H1 (cell line): ENCODE results near the gene GPSM1. TPM values are rescaled to one million over a fixed set of nuclear protein-coding genes. Genes with fewer than 3 reads are reported as not detected.

Source experiments
- CTCF ChIA-PET: fragments of 300-600 bp; sonication (Branson Sonifier 250); formaldehyde crosslinking; loops from one replicate; lab custom pipeline; 2021; ENCODE audit not compliant: partially characterized antibody; lab: Charles Lee
- POLR2A ChIA-PET: fragments of 300-600 bp; sonication (Branson Sonifier 250); formaldehyde crosslinking; loops from one replicate; lab custom pipeline; 2021; ENCODE audit warnings: inconsistent platforms; ENCODE audit not compliant: partially characterized antibody; lab: Charles Lee
- DNase-seq, 2 experiments: peaks; one replicate each; pipeline versions ENCODE4 v3.0.0 to v3.0.0-alpha.2; 2010 to 2022; ENCODE audit warnings: low spot score in 2 of 2, low read depth in 1 of 2, mixed read lengths in 1 of 2
- FAIRE-seq: peaks from 2 replicates; lab custom pipeline; 2011; peaks lifted over from hg19 to GRCh38; lab: Jason Lieb, UNC
- H2AFZ ChIP-seq: 2 replicates; pipeline ENCODE4 v1.8.1; 2012; ENCODE audit warnings: low read length, inconsistent platforms
- H2AK5ac ChIP-seq: 2 replicates; pipeline ENCODE4 v1.6.1; 2013; ENCODE audit warnings: low read depth, low read length
- H2BK120ac ChIP-seq: replicated peaks from 2 replicates; pipeline ENCODE3; 2013; ENCODE audit warnings: low read depth, low read length, inconsistent platforms
- H2BK12ac ChIP-seq: 2 replicates; pipeline ENCODE4 v1.6.1; 2013; ENCODE audit warnings: low read depth, low read length
- H2BK15ac ChIP-seq: 2 replicates; pipeline ENCODE4 v1.6.1; 2013; ENCODE audit warnings: low read length
- H2BK20ac ChIP-seq: 2 replicates; pipeline ENCODE4 v1.6.1; 2013; ENCODE audit warnings: low read length
- H2BK5ac ChIP-seq: 2 replicates; pipeline ENCODE4 v1.6.1; 2013; ENCODE audit warnings: low read depth, low read length
- H3K14ac ChIP-seq: 2 replicates; pipeline ENCODE4 v1.6.1; 2013; ENCODE audit warnings: inconsistent platforms; ENCODE audit not compliant: insufficient read length
- H3K18ac ChIP-seq: 2 replicates; pipeline ENCODE4 v1.6.1; 2013; ENCODE audit warnings: low read length; ENCODE audit errors: extremely low read depth
- H3K23ac ChIP-seq: 2 replicates; pipeline ENCODE4 v1.6.1; 2013; ENCODE audit warnings: inconsistent platforms; ENCODE audit not compliant: insufficient read length
- H3K23me2 ChIP-seq: 2 replicates; pipeline ENCODE4 v1.6.1; 2013; ENCODE audit warnings: low read depth, low read length
- H3K27ac ChIP-seq: 2 replicates; pipeline ENCODE4 v1.6.1; 2011; ENCODE audit warnings: low read depth, low read length, inconsistent platforms
- H3K27me3 ChIP-seq, 4 experiments: replicated peaks in 1 of 4; 1 replicate in 1 of 4; 2 replicates in 3 of 4; pipeline versions ENCODE4 v1.6.1 to v1.8.1; 2011 to 2013; ENCODE audit warnings: low read length in 3 of 4, mild to moderate bottlenecking in 3 of 4, inconsistent platforms in 2 of 4, mixed read lengths in 2 of 4, moderate library complexity in 1 of 4; ENCODE audit not compliant: control insufficient read depth in 3 of 4, insufficient read depth in 3 of 4; ENCODE audit errors: extremely low read depth in 1 of 4
- H3K36me3 ChIP-seq, 4 experiments: 2 replicates each; pipeline versions ENCODE4 v1.6.1 to v1.8.1; 2011 to 2013; ENCODE audit warnings: mild to moderate bottlenecking in 4 of 4, low read length in 3 of 4, moderate library complexity in 2 of 4, control low read depth in 1 of 4, inconsistent platforms in 1 of 4; ENCODE audit not compliant: insufficient read depth in 4 of 4, control insufficient read depth in 2 of 4
- H3K4ac ChIP-seq: replicated peaks from 2 replicates; pipeline ENCODE3; 2013; ENCODE audit warnings: low read length, low read depth, mixed read lengths, inconsistent platforms; ENCODE audit not compliant: insufficient read length
- H3K4me1 ChIP-seq, 4 experiments: replicated peaks in 1 of 4; 1 replicate in 1 of 4; 2 replicates in 3 of 4; pipeline versions ENCODE4 v1.6.1 to v1.8.1; 2011 to 2013; ENCODE audit warnings: low read length in 3 of 4, inconsistent platforms in 2 of 4, mixed read lengths in 1 of 4; ENCODE audit not compliant: insufficient read depth in 4 of 4, control insufficient read depth in 3 of 4
- H3K4me2 ChIP-seq, 2 experiments: 2 replicates each; pipeline versions ENCODE4 v1.6.1 to v1.8.1; 2011 to 2013; ENCODE audit warnings: low read depth in 2 of 2, low read length in 2 of 2, control low read depth in 1 of 2, inconsistent platforms in 1 of 2, mild to moderate bottlenecking in 1 of 2; ENCODE audit not compliant: insufficient read depth in 1 of 2
- H3K4me3 ChIP-seq, 4 experiments: fragments of 200-600, 300-600 bp in 1 of 4; sonication (generic), shearing (Covaris generic), sonication (Bioruptor Twin) in 1 of 4; 2 replicates each; pipeline versions ENCODE4 v1.5.1 to v1.8.1; 2011 to 2016; ENCODE audit warnings: low read length in 4 of 4, low read depth in 3 of 4, control low read depth in 2 of 4, inconsistent platforms in 2 of 4, mild to moderate bottlenecking in 2 of 4, mixed read lengths in 1 of 4, moderate library complexity in 1 of 4; ENCODE audit not compliant: insufficient read depth in 2 of 4; ENCODE audit errors: extremely low read depth in 1 of 4
- H3K56ac ChIP-seq: replicated peaks from 2 replicates; pipeline ENCODE3; 2013; ENCODE audit warnings: low read depth, mild to moderate bottlenecking, mixed read lengths, low read length, inconsistent platforms; ENCODE audit not compliant: insufficient read length
- H3K79me1 ChIP-seq: 2 replicates; pipeline ENCODE4 v1.6.1; 2013; ENCODE audit warnings: low read depth, low read length, control low read depth
- H3K79me2 ChIP-seq, 2 experiments: 2 replicates each; pipeline versions ENCODE4 v1.6.1 to v1.8.1; 2012 to 2013; ENCODE audit warnings: low read length in 2 of 2, mild to moderate bottlenecking in 2 of 2, inconsistent platforms in 1 of 2; ENCODE audit not compliant: insufficient read depth in 2 of 2, control insufficient read depth in 1 of 2
- H3K9ac ChIP-seq, 4 experiments: replicated peaks in 1 of 4; 1 replicate in 1 of 4; 2 replicates in 3 of 4; pipeline versions ENCODE4 v1.6.1 to v1.8.1; 2011 to 2013; ENCODE audit warnings: low read depth in 3 of 4, low read length in 3 of 4, control low read depth in 2 of 4, mild to moderate bottlenecking in 2 of 4, moderate library complexity in 2 of 4, inconsistent platforms in 1 of 4; ENCODE audit errors: extremely low read depth in 1 of 4
- H3K9me3 ChIP-seq, 2 experiments: 2 replicates each; pipeline versions ENCODE4 v1.6.1 to v1.8.1; 2012 to 2013; ENCODE audit warnings: mild to moderate bottlenecking in 2 of 2, moderate library complexity in 2 of 2, control low read depth in 1 of 2, inconsistent platforms in 1 of 2, low read depth in 1 of 2, low read length in 1 of 2, mixed read lengths in 1 of 2; ENCODE audit not compliant: insufficient read depth in 2 of 2
- H4K20me1 ChIP-seq, 2 experiments: replicated peaks in 1 of 2; 2 replicates each; pipeline versions ENCODE3 to v1.8.1; 2011 to 2013; ENCODE audit warnings: inconsistent platforms in 2 of 2, low read length in 2 of 2, mild to moderate bottlenecking in 1 of 2; ENCODE audit not compliant: insufficient read depth in 2 of 2, control insufficient read depth in 1 of 2
- H4K5ac ChIP-seq: 2 replicates; pipeline ENCODE4 v1.6.1; 2013; ENCODE audit warnings: low read length, low read depth, mixed read lengths, inconsistent platforms; ENCODE audit not compliant: insufficient read length
- H4K8ac ChIP-seq: 2 replicates; pipeline ENCODE4 v1.8.0; 2013; ENCODE audit warnings: mild to moderate bottlenecking, moderate library complexity, low read length, inconsistent platforms; ENCODE audit not compliant: insufficient read depth; ENCODE audit errors: extremely low read depth
- H4K91ac ChIP-seq: replicated peaks from 2 replicates; pipeline ENCODE3; 2013; ENCODE audit warnings: low read length, mixed read lengths, inconsistent platforms; ENCODE audit not compliant: insufficient read length
- RAD21 ChIP-seq, 2 experiments: IDR thresholded peaks in 1 of 2; conservative IDR thresholded peaks in 1 of 2; 2 replicates each; pipeline ENCODE4 v1.6.1; 2011; ENCODE audit warnings: low read depth in 2 of 2, low read length in 2 of 2, improper control_type of control experiment in 1 of 2, inconsistent platforms in 1 of 2, mild to moderate bottlenecking in 1 of 2, moderate library complexity in 1 of 2
- WGBS, 2 experiments: shearing (Covaris generic) in 1 of 2; methylation state at CpG; one replicate each; pipeline versions ENCODE4 v1.1.6 to v1.1.7; 2013 to 2015; ENCODE audit warnings: low lambda C conversion rate in 2 of 2, mixed read lengths in 2 of 2, inconsistent platforms in 1 of 2, low coverage in 1 of 2, missing lambda C conversion rate in 1 of 2; ENCODE audit not compliant: insufficient replicate concordance in 2 of 2, insufficient coverage in 1 of 2, insufficient read length in 1 of 2; ENCODE audit errors: extremely low coverage in 1 of 2, missing lambda C conversion rate in 1 of 2; 5-methylcytosine and 5-hydroxymethylcytosine counted together
- polyA plus RNA-seq, 7 experiments: library from polyadenylated mRNA; depleted of rRNA in 3 of 7; stranded (reverse) in 5 of 7; unstranded in 2 of 7; fragments of >200 nt in 5 of 7; fragments of 200-250 nt in 2 of 7; gene quantifications; 1 replicate in 5 of 7; 2 replicates in 1 of 7; 4 replicates in 1 of 7; pipeline versions ENCODE4 v1.2.1 to v1.2.3, GENCODE V29; 2011 to 2013; ENCODE audit warnings: missing spikeins in 2 of 7, mixed read lengths in 2 of 7
- total RNA-seq: library from RNA; stranded (reverse); fragmentation: NEBNext Ultra II Directional; extraction: Animal tissue kit (Norgen Biotek cat#: 25700); gene quantifications from 2 replicates; pipeline ENCODE4 v1.2.1, GENCODE V29; 2021

GPSM1 gene
- total and polyA plus RNA-seq, 2 of the 8 experiments (the other 6 are each of a cell fraction or from before 2014, with no cell fraction given), result 12.8 to 18.0 TPM

GRCh38 chr9:136373300-136374182 lies 46.2 kb downstream of the GPSM1 start, which contains the start of gene CARD9:
Gene CARD9 (minus strand): TSS chr9:136373669. CDS start chr9:136372078, 1,591 bp downstream.
- Histone ChIP-seq H3K14ac (no peak within 1 kb of the TSS), H3K23me2 (no peaks in the 10 kb centered on the region), H4K91ac (no peak within 1 kb of the TSS), H3K4me3 (no peak within 1 kb of the TSS), H3K4me2 (no peak within 1 kb of the TSS), H3K9me3 (no peaks in the 10 kb centered on the region), H3K36me3 (peaks cover 0 to 5% (median 0%) of the 10 kb centered on the region in 4 experiments; a peak in 4 of 8 replicates), H2AFZ (no peak within 1 kb of the TSS), H4K8ac (peak within 1 kb of the TSS; percentile 57; the same call in 1 of the 2 replicates), H2BK20ac (no peak within 1 kb of the TSS), H2BK5ac (no peak within 1 kb of the TSS; the same call in 1 of the 2 replicates), H3K27ac (no peak within 1 kb of the TSS; the same call in 1 of the 2 replicates), H2BK15ac (no peak within 1 kb of the TSS), H2AK5ac (no peak within 1 kb of the TSS), H3K4me1 (no peaks in the 10 kb centered on the region), H3K79me1 (no peaks in the 10 kb centered on the region), H4K20me1 (peaks cover 5 to 8% of the 10 kb centered on the region in 2 experiments), H3K18ac (no peak within 1 kb of the TSS), H2BK12ac (no peak within 1 kb of the TSS), H3K9ac (no peak within 1 kb of the TSS), H3K79me2 (no peaks in the 10 kb centered on the region), H3K27me3 (no peaks in the 10 kb centered on the region), H4K5ac (no peak within 1 kb of the TSS), H2BK120ac (no peak within 1 kb of the TSS), H3K4ac (no peak within 1 kb of the TSS), H3K23ac (no peak within 1 kb of the TSS), H3K56ac (peak within 1 kb of the TSS; percentile 23)
- POLR2A ChIA-PET, result interaction anchor here (0.9 to 7.2 kb wide), 15 partner anchors 7 to 131 kb away, joined by 3 to 43 read pairs (median 6); partner anchors contain the start of genes DNLZ and SNAPC4
- 91% methylated on average over 23 of the region's 27 CpGs; no CpG with 5 or more reads in 1 of the 2 experiments for WGBS, 2 experiments
- CTCF ChIA-PET, result interaction anchor here (0.6 to 3.0 kb wide), 9 partner anchors 7 to 361 kb away, joined by 3 to 15 read pairs (median 3); partner anchors contain the start of gene DNLZ
- FAIRE-seq, result no peak
- no peak for DNase-seq
- TF ChIP-seq RAD21 (IDR thresholded peaks at IDR 0.05 in 1 of 2, conservative IDR thresholded peaks at IDR 0.05 in 1 of 2; ENCODE audit: low read depth in 2 of 2, low read length in 2 of 2), result peak in 1 of 2 experiments; percentile 11; a peak in 1 of 4 replicates
